ENCODE results near the gene VAV3.
"Not testable (repeated sequence)": the region's sequence is repeated elsewhere in the genome, so short reads cannot be mapped to it uniquely, and the experiment has no call there.

The VAV3 gene

DNA sequence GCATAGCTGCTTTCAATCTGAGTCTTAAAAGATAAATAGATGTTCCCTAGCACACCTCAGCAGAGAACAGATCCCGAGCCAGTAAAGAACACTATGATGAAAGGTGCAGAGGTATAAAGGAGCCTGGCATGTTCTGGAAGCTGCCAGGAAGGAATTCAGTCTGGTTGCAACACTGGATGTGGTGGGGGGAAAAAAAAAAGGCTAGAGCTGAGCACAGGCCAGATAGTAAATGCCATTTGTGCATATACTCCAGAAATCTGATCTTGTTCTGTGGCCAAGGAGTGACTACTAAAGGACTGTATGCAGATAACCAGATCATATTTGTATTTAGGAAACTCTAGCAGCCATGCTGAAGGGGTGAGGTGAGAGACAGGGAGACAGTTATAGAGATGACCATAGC is 240.3 kb downstream of the VAV3 start:
- DNase-seq, result no peak

DNA sequence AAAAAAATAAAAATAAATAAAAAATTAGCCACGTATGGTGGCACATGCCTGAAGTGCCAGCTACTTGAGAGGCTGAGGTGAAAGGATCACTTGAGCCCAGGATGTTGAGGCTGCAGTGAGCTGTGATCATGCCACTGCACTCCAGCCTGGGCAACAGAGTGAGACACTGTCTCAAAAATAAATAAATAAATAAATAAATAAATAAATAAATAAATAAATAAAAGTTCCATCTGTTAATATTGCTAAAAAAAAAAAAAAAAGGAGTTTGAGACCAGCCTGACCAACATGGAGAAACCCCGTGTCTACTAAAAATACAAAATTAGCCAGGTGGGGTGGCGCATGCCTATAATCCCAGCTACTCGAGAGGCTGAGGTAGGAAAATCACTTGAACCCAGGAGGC is 244.8 kb downstream of the VAV3 start:
- DNase-seq, result not testable (repeated sequence)

DNA sequence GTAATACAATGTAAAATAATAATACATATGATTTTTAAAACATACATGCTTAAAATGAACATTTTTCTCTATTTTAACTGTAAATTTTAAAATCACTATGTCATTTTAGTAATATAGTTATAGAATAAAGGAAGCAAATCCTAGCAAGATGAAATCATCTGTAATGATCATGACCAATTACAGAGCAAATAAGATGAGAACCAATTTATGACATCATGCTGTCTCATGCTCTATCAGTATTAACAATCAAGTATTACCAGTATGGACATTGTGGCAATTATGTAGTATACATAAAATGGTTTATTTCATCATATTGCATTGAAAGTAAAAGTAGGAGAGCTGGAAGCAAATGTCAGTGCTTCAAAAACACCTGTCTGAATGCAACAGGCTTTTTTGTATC is 255.0 kb downstream of the VAV3 start:
- DNase-seq, result no peak

DNA sequence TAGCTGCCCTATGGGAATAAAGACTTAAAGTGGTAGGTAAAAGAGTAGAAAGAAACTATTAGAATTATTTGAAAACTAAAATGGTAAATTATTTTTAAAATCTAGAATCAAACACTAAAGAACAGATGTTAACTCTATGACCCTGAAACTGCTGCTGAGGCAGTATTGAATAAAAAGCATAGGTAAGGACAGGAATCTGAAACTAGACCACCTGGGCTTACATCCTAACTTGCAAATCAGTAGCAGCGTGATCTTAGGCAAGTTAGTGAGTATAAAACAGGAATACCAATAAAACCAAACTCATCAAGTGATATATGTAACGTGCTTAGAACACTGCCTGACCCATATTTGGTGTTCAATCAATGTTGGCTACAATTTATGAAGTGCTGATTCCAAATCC is 257.9 kb downstream of the VAV3 start:
- no peak for DNase-seq

DNA sequence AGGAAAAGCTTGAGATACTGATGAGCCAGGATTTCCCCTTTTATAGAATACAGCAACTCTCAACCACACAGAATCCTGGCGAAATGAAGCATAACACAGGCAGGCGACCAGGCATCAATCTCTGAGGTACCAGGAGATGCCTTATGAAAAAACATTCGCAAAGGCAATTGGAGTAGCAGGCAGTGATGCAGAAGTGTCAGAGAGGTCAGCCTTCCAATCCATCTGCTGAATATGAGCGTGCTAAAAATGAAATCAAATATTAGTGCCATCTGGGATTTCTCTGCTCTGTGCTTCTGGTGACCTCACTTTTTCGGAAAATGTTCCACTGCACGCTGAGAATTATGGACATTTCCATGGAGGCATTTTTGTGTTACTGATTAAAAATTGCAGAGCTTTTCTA is 258.8 kb downstream of the VAV3 start:
- no peak for DNase-seq

DNA sequence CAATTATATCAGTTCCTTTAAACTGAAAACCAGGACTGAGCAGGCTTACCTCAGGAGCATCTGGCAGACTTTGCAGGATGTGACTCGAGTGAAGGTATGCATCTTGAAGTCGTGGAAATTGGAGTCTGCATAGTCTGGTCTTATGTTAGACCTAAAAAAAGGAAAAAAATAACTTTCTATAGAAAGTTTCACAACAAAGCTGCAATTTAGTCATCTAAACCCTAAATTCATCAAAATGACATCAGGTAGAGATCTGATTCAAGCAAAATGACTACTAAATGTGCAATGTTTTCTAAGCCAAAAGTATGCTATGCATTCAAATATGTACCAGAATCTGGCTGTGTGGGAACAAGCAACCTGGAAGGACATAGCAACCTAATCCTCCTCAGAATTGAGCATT is 260.1 kb downstream of the VAV3 start:
- no peak for DNase-seq

DNA sequence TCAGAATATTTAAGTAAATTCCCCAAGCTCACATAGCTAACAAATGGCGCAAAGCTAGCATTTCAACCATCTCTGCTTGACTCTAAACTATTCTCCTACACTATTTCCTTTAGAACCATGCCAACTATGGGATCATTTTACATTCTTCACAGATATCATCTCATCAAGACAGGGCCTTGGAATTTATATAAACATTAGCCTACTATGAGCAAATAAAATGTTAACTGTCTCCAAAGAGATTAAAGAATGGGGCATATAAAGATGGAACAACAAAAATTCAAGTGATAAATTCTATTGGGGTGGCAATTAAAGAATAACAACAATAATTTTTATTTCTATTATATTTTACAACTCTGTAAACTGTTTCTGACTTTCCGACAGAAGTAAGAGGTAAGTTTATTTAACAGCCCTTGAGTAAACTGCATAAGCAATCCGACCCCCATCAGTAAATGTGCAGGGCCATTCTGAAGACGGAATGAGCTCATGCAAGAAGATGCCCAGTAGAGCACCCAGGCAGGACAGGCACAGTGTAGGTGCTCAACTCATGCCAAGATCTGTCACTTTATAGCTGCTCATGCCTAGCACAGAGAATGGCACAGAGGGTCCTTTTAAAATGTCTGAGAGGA is 261.9 kb downstream of the VAV3 start:
- DNase-seq, result no peak

DNA sequence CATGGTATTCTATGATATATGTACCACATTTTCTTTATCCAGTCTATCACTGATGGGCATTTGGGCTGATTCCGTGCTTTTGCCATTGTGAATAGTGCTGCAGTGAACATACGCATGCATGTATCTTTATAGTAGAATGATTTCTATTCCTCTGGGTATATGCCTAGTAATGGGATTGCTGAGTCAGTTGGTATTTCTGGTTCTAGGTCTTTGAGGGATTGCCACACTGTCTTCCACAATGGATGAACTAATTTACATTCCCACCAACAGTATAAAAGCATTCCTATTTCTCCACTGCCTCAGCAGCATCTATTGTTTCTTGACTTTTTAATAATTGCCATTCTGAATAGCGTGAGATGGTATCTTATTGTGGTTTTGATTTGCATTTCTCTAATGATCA is 264.3 kb downstream of the VAV3 start:
- DNase-seq, result not testable (repeated sequence)

DNA sequence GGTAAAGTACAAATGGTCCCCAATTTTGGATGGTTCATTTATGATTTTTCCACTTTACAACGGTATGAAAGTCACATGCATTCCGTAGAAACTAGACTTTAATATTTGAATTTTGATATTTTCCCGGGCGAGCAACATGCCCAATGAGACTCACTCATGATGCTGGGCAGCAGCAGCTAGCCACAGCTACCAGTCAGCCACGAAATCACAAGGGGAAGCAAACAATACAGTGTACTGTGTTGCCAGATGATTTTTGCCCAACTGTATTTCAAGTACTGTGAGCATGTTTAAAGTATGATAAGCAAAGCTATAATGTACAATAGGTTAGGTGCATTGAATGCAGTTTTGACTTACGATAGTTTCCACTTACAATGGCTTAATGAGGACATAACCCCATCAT is 266.8 kb downstream of the VAV3 start:
- DNase-seq, result no peak

DNA sequence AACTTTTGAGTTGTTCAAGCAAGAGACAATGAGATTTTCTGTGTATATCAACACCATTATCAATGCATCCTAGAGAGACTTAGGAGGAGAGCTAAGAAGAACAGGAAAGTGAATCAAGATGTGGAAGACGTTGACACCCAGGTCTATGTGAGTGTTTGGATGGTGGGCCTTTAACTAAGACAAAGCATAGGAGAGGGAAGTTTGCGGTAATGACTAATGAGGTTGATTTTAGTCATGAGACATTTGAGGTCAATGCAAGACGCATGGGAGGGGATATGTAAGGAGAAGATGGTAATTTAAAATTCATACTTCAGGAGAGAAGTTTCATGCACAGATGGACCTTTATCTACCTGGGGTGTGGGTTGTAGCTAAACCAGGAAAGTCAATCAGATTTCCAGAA is 269.6 kb downstream of the VAV3 start:
- DNase-seq, result no peak

DNA sequence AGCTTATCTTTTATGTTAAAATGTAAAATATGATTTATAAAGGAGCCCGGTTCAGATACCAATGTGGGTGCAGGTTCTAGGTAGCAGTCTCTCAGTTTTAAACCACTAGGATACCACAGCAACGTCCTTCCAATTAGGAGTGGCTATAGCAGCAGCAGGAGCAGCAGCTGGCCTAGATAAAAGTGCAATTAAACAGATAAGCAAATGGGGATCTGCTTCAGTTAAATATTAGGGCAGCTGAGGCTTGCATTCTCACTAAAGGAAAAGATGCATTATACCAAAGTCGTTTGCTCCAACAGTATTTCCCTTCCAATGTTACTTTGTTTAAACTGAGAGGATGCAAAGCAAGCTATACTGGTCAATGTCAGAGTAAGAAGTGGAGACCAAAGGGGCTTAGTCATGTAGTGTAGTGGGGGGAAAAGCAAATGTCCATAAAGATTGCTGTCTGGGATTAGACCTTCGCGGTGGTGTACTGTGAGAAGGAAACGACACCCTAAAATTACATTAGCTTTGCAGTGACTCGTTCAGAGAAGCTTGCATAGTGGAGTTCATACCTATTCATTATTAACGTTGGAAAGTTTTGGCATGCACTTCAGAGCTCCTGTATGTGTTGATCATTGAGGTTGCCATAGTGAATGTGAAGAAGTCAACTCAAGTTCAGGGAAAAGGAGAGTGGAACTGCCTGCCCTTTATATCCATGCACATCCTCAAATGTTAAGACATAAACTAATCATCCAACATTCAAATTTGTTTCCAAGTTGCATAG is 272.2 kb downstream of the VAV3 start:
- no peak for DNase-seq

DNA sequence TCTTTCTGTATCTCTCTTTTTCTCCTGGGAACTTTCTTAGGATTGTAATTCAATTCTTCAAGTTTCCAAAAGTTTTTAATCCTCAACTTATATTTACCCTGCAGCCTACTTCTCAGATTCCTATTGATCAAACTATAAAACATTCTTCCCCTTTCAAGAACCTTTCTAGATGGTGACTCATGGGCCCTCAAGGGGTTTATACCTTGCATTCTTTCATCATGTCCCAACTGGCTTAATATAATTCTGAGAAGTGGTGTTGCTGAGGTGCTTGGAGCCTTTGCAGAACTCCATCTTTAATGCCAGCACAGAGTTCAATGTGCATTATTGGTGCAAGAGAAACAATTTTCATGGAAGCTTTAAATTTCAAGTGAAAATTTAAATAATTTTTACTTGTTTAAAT is 273.4 kb downstream of the VAV3 start:
- no peak for DNase-seq

DNA sequence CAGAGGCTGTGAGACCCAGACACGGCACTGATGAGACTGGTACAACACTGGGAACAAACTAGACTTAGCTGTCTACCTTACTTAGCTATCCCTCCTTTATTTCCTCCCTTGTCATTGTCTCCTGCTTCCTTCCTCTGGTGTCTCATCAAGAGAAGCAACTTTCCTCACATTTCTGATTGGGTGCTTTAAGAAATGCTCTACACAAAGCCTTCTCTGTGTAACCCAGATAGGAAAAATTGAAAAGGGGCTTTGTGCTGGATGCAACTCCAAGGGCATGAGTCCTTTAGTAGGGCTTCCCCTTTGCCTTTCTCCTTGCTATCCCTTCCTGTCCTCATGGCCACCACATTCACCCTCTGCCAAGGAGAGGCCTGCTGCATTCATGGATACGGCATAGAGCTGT is 274.5 kb downstream of the VAV3 start:
- DNase-seq, result no peak

DNA sequence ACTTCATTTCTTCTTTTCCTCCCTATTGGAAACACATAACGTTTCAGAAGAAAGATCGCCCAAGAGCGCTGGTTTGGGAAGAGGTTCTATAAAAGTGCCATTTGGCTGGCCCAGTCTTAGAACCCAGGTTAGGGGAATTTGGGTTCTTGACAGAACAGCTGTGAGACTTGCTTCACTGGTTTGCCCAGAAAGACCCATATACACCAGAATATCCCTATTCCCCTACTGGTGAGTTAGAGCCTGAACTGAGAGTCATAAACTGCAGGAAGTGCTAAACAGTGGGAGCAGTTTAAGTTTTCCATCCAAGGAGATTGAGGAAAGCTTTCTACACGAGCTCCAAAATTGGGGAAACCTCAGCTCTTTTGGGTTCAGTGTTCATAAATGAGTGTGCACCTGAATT is 275.2 kb downstream of the VAV3 start:
- no peak for DNase-seq

DNA sequence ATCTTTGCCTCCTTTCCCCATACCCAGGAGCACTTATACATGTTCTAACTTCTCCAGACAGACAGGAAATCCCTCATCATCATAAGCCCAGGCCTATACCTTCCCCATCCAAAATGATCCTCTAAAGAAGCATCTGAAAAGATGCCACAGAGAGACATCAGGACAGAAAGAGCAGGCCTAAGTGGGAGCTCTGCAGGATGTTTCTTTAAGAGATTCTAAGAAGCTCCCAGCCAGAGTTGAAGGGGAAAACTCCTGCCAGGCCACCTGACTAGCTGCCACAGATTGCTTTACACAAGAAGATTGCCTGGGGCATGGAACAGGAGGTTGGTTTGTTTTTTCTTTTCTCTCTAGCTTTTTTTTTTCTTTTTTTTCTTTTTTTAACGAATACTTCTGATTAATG is 275.8 kb downstream of the VAV3 start:
- no peak for DNase-seq

DNA sequence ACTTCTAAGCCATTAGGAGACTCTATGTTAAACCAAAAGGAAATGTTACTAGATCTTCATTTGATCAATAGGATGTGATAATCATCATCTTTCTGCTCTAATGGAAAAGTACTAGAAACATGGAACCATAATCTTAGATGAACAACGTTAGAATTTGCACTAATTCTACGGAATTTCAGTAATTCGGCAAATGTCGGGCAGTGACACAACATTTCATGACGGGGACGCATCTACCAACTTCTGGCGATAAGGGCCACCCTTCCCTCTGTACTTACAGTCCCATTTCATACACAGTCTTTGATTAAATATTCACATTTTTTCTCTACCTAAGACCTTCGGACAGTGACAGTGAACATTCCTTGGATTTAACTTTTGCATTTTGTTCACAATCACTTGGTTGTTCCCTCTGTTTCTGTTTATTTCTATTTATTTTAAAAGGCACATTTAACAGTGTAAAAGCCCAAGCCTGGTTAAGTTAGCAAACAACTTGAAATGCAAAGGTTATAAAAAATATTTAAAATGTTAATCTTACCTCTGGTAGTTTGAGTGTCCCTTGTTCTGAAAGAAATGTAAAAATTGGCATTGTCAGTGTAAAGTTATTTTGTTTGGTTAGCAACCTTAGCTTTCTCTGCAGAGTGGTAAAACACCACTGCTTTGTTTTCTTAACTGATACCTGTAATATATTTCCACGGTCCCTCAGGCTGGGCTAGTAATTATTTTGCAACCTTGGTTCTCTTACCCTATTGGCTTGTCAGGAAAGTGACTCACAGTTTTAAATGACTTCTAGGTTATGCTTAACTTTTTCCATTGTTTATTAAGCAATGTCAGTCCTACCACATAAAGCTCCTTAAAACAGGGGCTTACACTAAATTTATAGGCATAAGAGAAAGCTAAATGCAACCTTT is 276.9 kb downstream of the VAV3 start:
- DNase-seq, result no peak

DNA sequence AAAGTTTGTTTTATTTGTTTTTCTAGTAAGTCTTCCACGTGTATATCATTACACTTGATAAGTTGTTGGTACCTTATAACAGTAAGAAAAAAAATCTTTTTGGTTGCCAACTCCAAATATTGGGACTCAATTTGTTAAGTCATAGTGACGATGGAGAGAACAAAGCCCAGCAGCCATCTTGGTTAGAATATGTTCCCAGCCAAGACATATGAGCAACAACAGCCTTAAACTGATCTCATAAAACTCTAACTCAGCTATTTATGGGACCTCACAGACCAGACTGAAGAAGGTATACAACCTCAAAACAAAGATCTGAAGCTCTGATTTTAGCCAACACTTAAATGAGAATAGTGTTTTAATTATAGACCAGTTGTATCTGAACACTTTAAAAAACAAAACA is 281.3 kb downstream of the VAV3 start:
- no peak for DNase-seq

DNA sequence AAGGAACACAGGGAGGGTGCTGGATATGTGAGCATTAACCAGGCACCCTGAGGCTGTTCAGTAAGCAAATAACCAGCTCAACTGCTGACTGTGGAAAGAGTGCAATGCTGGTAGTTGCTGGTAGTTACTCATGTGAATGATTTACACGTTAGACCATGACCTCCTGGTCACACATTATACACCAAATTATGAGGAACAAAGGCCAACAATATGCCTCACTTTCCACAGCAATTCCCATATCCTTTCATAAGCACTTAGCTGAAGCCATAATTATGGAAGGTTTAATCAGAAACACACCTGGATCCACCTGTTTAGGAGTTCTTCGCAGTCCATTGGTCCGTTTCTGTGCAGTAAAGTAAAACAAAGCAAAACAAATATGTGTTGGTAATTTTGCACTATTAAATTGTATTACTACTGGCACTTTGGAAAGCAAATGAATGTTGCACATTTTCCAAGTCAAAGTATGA is 281.8 kb downstream of the VAV3 start:
- no peak for DNase-seq

DNA sequence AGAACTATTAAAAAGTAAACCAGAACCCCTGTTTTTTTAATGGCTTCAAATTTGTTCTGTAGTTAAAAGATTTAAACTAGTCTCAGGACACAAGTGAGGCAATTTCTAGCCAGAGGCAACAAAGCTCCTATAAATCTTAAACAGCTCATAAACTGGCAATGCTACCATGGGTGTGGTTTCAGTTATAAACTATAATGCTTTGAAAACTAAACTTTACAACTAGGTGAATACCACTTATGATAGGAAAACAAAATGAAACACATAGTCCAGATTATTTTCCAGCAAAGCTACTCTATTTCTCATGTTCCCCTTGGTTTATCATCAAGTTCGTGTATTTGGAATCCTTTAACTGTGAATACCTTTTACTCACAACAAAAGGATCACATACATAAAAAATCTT is 282.5 kb downstream of the VAV3 start:
- no peak for DNase-seq

DNA sequence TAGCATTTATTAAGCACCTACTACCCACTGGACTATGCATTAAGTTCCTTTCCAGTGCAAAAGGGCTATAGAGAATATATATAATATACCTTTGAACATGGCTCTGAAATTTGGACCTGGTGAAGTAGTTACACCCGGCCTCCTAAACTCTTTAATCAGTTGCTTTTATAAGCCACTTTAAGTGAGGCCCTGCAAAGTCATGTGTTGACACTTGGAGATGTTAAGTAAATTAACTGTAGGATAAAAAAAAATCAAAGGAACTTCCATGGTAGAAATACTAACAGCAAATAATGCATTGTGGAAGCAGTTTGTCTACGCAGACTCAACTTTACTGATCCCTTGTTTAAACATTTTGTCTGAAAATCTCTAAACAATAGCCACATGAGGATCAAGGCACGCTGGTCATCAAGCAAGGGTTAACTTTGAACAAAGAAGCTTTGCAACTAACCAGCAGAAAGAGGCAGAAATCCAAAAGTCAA is 283.9 kb downstream of the VAV3 start:
- no peak for DNase-seq

DNA sequence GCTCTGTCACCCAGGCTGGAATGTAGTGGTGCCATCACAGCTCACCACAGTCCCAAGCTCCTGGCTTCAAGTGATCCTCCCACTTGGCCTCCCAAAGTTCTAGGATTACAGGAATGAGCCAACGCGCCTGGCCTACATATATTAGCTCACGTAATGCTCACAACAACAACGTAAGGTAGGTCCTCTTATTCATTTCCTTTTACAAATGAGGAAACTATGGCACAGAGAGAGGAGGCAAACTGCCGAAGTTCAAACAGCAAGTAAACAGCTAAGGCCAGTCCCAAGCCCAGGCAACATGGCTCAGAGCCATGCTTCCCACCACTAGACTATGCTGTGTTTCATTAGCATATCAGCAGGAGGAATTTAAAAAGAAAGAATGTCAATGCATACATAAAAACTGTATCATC is 284.4 kb downstream of the VAV3 start:
- DNase-seq, result no peak

DNA sequence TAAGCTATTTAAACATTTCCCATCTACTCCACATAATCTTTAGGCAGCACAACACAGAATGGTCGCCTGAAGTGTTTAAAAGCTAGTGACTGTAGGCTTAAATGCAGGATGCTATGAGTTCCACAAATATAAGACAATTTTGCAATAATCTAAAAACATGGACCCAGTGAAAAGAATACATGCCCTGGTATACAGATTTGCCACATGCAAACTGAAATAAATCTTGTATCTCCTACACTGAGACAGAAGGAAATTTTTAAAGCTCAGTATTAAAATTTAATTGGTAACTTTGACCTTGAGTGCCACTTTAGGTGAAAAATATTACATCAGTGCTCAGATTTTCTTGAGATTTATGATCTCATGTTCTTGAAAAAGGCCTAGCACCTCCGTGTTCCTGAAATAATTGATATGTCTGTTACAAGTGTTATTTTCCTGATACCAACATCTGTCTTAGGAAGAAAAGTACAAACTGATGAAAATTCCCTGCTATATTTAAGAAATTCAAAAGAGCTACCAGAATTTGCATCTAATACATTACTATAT is 285.5 kb downstream of the VAV3 start:
- no peak for DNase-seq

DNA sequence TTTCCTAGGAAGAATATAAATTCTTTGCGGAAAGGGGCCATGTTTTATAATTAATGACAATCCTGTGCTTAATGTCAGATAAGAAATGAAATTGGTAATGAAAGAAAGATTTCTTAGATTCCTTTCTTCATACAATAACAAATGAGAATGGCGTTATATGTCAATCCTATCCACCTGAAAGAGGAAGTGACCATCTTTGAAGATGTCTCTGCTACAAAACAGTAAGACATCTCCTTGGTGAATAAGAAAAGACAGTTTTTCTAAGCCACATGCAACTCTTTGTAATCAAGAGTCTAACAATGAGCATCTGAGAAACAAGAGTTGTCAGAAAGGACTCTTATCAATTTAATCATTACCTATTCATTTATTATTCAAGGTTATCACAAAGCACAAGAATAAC is 286.0 kb downstream of the VAV3 start:
- no peak for DNase-seq

All from femur (tissue), 1 donor.